D721Med (cell line): ENCODE measurements around the gene CGB1.

Experiments
- DNase-seq: peaks from one replicate; pipeline ENCODE4 v3.0.0; 2011; ENCODE audit warnings: low spot score; ENCODE audit not compliant: insufficient read length
- FAIRE-seq: peaks from 2 replicates; lab custom pipeline; 2011; peaks lifted over from hg19 to GRCh38; lab: Jason Lieb, UNC
- TF ChIP-seq, protein P1 (sequence below): IDR thresholded peaks from 2 replicates; pipeline ENCODE4 v1.5.1; 2012; ENCODE audit warnings: mild to moderate bottlenecking, control low read depth; ENCODE audit not compliant: insufficient read depth; ENCODE audit errors: missing control alignments

The CGB1 gene

DNA sequence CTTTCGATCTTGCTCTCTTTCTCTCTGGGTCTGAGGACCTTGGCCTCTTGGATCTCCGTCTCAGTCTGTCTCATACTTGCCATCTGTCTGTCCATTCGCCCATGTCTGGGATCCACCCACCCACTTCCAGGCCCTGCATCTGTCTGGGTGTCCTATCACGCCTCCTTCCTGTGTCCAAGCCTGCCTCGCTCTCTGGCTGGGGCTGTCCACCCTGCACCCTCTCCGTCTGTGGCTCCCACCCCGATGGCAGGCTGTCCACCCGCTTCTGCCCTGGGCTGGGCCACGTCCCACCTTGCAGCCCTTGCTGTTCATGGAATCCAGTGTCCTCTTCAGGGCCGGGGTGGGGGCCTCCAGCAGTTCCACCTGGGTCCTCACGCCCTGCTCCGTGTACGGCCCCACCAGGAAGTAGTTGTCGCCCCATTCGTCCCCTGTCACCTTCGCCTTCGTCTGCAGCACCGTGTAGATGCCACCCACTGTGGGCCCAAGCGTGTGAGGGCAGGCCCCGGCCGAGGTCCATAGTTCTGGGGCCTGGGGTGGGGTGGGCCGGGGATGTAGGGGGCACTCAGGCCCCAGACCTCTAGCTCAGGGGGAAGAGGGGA, 45.6 kb downstream of the CGB1 start:
- FAIRE-seq (no peak), DNase-seq (no peak)
- TF ChIP-seq, protein P1, sequence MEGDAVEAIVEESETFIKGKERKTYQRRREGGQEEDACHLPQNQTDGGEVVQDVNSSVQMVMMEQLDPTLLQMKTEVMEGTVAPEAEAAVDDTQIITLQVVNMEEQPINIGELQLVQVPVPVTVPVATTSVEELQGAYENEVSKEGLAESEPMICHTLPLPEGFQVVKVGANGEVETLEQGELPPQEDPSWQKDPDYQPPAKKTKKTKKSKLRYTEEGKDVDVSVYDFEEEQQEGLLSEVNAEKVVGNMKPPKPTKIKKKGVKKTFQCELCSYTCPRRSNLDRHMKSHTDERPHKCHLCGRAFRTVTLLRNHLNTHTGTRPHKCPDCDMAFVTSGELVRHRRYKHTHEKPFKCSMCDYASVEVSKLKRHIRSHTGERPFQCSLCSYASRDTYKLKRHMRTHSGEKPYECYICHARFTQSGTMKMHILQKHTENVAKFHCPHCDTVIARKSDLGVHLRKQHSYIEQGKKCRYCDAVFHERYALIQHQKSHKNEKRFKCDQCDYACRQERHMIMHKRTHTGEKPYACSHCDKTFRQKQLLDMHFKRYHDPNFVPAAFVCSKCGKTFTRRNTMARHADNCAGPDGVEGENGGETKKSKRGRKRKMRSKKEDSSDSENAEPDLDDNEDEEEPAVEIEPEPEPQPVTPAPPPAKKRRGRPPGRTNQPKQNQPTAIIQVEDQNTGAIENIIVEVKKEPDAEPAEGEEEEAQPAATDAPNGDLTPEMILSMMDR, result no peak

DNA sequence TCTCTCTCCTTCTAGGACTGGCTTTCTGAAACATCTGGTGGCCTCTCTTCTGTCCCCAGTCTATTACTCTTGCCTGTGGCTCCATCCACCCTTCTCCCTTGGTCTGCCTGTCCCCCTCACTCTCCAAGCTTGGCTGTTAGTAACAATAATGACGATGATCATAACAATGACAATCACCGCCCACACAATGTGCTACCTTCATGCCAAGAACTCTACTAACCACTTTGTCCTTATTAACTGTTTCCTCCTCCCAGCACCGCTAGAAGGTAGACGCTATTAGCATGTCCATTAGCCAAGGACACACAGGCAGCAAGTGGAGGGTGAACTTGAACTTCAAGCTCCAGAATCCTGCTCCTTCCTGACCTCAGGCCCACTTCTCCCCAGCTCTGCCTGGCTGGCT, 46.3 kb downstream of the CGB1 start:
- TF ChIP-seq, protein P1, result no peak
- no peak for DNase-seq
- no peak for FAIRE-seq

DNA sequence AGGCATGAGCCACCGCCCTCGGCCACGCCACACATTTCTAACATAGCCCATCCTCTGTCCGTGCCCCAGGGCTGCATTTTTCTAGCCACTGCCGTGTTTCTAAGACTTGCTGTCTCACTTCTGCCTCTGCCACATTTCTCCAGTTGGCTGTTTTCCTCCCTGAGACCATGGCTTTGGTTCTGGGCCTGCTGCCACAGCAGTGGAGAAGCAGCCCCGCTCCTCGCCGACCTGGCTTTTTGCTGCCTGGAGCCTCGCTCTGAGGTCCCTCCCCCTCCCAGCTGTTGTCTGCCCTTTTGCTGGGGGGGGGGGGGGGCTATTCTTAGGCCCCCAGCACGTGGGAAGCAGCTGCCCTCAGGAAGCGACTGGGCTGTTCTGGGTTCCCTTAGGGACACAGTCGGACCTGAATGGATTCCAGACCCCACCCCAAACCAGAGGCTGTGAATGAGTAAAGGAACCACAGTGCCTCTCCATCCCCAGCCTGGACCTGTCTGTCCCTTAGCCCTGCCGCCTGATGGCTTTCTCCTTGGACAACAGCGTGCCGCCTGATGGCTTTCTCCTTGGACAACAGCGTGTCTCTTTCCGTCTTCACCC, 46.9 kb downstream of the CGB1 start:
- no peak for FAIRE-seq

DNA sequence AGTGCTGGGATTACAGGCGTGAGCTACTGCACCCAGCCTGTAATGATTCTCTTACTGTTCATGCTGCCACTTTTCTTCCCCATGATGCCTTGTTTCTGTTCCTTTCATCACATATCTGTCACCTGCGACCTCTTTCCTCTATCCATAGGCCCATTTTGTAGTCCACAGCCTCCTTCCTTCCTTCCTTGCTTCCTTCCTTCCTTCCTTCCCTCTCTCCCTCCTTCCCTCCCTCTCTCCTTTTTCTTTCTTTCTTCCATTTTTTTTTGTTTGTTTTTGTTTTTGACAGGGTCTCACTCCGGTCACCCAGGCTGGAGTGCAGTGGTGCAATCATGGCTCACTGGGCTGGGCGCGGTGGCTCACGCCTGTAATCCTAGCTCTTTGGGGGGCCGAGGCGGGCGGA, 47.8 kb downstream of the CGB1 start:
- TF ChIP-seq, protein P1, result no peak
- no peak for FAIRE-seq
- DNase-seq, result no peak

More for the DNA sequence above, 46.9 kb downstream of the CGB1 start:
- TF ChIP-seq, protein P1, result no peak
- no peak for DNase-seq

DNA sequence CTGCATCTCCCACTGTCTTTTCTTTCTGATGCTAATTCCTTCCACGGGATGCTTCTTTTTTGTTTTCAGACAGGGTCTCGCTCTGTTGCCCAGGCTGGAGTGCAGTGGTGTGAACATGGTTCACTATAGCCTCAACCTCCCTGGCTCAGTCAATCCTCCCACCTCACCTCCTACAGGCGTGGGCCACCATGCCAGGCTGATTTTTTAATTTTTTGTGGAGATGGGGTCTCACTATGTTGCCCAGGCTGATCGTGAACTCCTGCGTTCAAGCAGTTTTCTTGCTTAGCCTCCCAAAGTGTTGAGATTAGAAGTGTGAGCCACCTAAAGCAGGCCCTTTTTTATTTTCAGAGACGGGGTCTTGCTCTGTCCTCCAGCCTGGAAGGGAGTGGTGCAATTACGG, 48.4 kb downstream of the CGB1 start:
- DNase-seq (no peak), FAIRE-seq (no peak)

DNA sequence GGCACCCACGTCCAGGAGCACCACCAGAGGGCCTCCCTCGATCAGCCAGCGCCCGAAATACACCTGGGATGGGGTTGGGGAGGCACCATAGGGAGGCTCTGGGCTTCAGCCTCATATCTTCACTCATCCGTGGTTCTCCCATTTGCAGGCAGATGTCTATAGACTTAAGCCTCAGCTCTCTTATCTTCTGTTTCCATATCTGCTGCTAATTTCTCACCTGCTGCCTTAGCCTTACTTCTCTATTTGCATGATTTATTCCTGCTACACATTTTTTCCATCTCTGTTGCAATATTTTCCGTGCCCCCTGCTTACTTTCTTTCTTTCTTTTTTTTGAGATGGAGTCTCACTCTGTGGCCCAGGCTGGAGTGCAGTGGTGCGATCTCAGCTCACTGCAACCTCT, 49.4 kb downstream of the CGB1 start:
- DNase-seq (no peak), FAIRE-seq (no peak)
- TF ChIP-seq, protein P1, result no peak

More for the DNA sequence above, 48.4 kb downstream of the CGB1 start:
- TF ChIP-seq, protein P1, result no peak

DNA sequence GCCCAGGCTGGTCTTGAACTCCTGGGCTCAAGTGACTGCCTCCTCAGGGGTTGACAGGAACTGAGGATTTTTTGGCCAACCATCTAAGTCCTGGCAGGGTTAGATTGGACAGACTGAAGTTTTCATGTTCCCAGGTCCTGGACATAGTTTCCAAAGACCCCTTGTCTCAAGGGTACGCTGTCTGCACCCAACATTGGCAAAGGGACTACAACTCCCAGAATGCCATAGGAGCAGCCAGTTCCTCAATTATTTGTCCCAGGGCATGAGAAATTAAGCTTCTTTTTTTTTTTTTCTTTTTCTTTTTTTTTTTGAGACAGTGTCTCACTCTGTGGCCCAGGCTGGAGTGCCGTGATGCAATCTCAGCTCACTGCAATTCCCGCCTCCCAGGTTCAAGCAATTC, 50.5 kb downstream of the CGB1 start:
- TF ChIP-seq, protein P1, result no peak
- DNase-seq, result no peak
- no peak for FAIRE-seq
